IMR-90 (cell line): ENCODE data around the gene TMEM259. TPM values are rescaled to one million over a fixed set of nuclear protein-coding genes. Genes with fewer than 3 reads are reported as not detected.
A peak's percentile ranks its signal among the peaks of the same experiment; 100 is the strongest.

Experiments used
- ATAC-seq: fragments of 200-7000 bp; cut with Tn5 transposase; 2 replicates; pipeline ENCODE4 v1.9.1; 2020; ENCODE audit warnings: low read depth, mild to moderate bottlenecking, moderate library complexity
- BruUV-seq: library from RNA; stranded (reverse); fragments of 400-500 nt; replicated peaks from 2 replicates; lab custom pipeline; 2021; lab: Mats Ljungman, UMichigan
- CTCF ChIA-PET: fragments of 300-600 bp; formaldehyde crosslinking; extraction: SDS; loops from one replicate; lab custom pipeline; 2021; ENCODE audit warnings: antibody characterized with exemption; lab: Yijun Ruan, JAX
- POLR2A ChIA-PET: fragments of 300-600 bp; sonication (Branson Sonifier 250); formaldehyde crosslinking; loops from one replicate; lab custom pipeline; 2022; ENCODE audit warnings: antibody characterized with exemption; ENCODE audit not compliant: unreplicated experiment; lab: Charles Lee
- DNase-seq: peaks from one replicate; pipeline ENCODE4 v3.0.0; 2013
- H2AFZ ChIP-seq: replicated peaks from 2 replicates; pipeline ENCODE3; 2013; ENCODE audit warnings: low read length, mild to moderate bottlenecking; ENCODE audit not compliant: poor library complexity
- H2AK5ac ChIP-seq: 2 replicates; pipeline ENCODE4 v1.6.1; 2013; ENCODE audit warnings: low read depth, low read length, inconsistent platforms
- H2AK9ac ChIP-seq: replicated peaks from 2 replicates; pipeline ENCODE3; 2013; ENCODE audit warnings: mild to moderate bottlenecking, low read depth, low read length, moderate library complexity; ENCODE audit not compliant: poor library complexity
- H2BK120ac ChIP-seq: 2 replicates; pipeline ENCODE4 v1.6.1; 2013; ENCODE audit warnings: low read depth, low read length, inconsistent platforms
- H2BK15ac ChIP-seq: 3 replicates; pipeline ENCODE4 v1.6.1; 2013; ENCODE audit warnings: low read depth, low read length, inconsistent platforms
- H2BK20ac ChIP-seq: 2 replicates; pipeline ENCODE4 v1.6.1; 2013; ENCODE audit warnings: low read depth, mild to moderate bottlenecking, inconsistent platforms, low read length, moderate library complexity
- H2BK5ac ChIP-seq: 2 replicates; pipeline ENCODE4 v1.6.1; 2013; ENCODE audit warnings: mild to moderate bottlenecking, low read depth, low read length, inconsistent platforms; ENCODE audit not compliant: poor library complexity, severe bottlenecking
- H3K14ac ChIP-seq: replicated peaks from 2 replicates; pipeline ENCODE4 v1.6.1; 2013; ENCODE audit warnings: low read depth, low read length, inconsistent platforms
- H3K18ac ChIP-seq: 2 replicates; pipeline ENCODE4 v1.6.1; 2013; ENCODE audit warnings: low read depth, low read length, control low read depth
- H3K23ac ChIP-seq: 2 replicates; pipeline ENCODE4 v1.6.1; 2013; ENCODE audit warnings: low read depth, low read length, inconsistent platforms
- H3K27ac ChIP-seq: 2 replicates; pipeline ENCODE4 v1.5.1; 2013; ENCODE audit warnings: mild to moderate bottlenecking, control low read depth, low read length; ENCODE audit not compliant: insufficient read depth
- H3K27me3 ChIP-seq: 2 replicates; pipeline ENCODE4 v1.6.1; 2013; ENCODE audit warnings: low read length; ENCODE audit not compliant: control insufficient read depth, insufficient read depth
- H3K36me3 ChIP-seq: 2 replicates; pipeline ENCODE4 v1.6.1; 2013; ENCODE audit warnings: low read length, mixed read lengths; ENCODE audit not compliant: control insufficient read depth, insufficient read depth
- H3K4ac ChIP-seq: 2 replicates; pipeline ENCODE4 v1.6.1; 2013; ENCODE audit warnings: low read depth, low read length, inconsistent platforms
- H3K4me1 ChIP-seq: 2 replicates; pipeline ENCODE4 v1.6.1; 2013; ENCODE audit warnings: low read length, mixed read lengths; ENCODE audit not compliant: control insufficient read depth, insufficient read depth
- H3K4me2 ChIP-seq: 2 replicates; pipeline ENCODE4 v1.6.1; 2013; ENCODE audit warnings: low read depth, mild to moderate bottlenecking, control low read depth, low read length, moderate library complexity
- H3K4me3 ChIP-seq: 2 replicates; pipeline ENCODE4 v1.5.1; 2013; ENCODE audit warnings: low read depth, mild to moderate bottlenecking, control low read depth, low read length, moderate library complexity; ENCODE audit not compliant: insufficient read depth
- H3K56ac ChIP-seq: 2 replicates; pipeline ENCODE4 v1.6.1; 2013; ENCODE audit warnings: low read length, inconsistent platforms; ENCODE audit not compliant: insufficient read depth; ENCODE audit errors: extremely low read depth
- H3K79me1 ChIP-seq, 2 experiments: 2 replicates each; pipeline ENCODE4 v1.6.1; 2013; ENCODE audit warnings: low read length in 2 of 2, inconsistent platforms in 1 of 2, low read depth in 1 of 2
- H3K9ac ChIP-seq: 2 replicates; pipeline ENCODE4 v1.6.1; 2013; ENCODE audit warnings: low read depth, low read length, control low read depth
- H3K9me1 ChIP-seq: 2 replicates; pipeline ENCODE4 v1.6.1; 2013; ENCODE audit warnings: low read length, inconsistent platforms; ENCODE audit not compliant: insufficient read depth
- H3K9me3 ChIP-seq: 2 replicates; pipeline ENCODE4 v1.6.1; 2013; ENCODE audit warnings: low read length; ENCODE audit not compliant: control insufficient read depth, insufficient read depth
- H4K20me1 ChIP-seq: 2 replicates; pipeline ENCODE4 v1.6.1; 2013; ENCODE audit warnings: low read length, inconsistent platforms; ENCODE audit not compliant: insufficient read depth
- H4K5ac ChIP-seq: 2 replicates; pipeline ENCODE4 v1.6.1; 2013; ENCODE audit warnings: mild to moderate bottlenecking, low read depth, low read length, control low read depth
- H4K8ac ChIP-seq, 2 experiments: 2 replicates each; pipeline ENCODE4 v1.6.1; 2013; ENCODE audit warnings: low read depth in 2 of 2, low read length in 2 of 2, control low read depth in 1 of 2, inconsistent platforms in 1 of 2
- H4K91ac ChIP-seq: 2 replicates; pipeline ENCODE4 v1.6.1; 2013; ENCODE audit warnings: low read depth, low read length, inconsistent platforms; ENCODE audit not compliant: insufficient read depth
- CTCF ChIP-seq: conservative IDR thresholded peaks from 2 replicates; pipeline ENCODE4 v1.5.1; 2012; ENCODE audit warnings: mild to moderate bottlenecking, low read depth, low read length, improper control_type of control experiment
- ELK1 ChIP-seq: fragments of 150-350 bp; IDR thresholded peaks from 2 replicates; pipeline ENCODE4 v1.6.1; 2016; ENCODE audit warnings: low read depth, mild to moderate bottlenecking, low read length, moderate library complexity, borderline replicate concordance
- FOS ChIP-seq: fragments of 150-350 bp; IDR thresholded peaks from 2 replicates; pipeline ENCODE4 v1.6.1; 2016; ENCODE audit warnings: low read depth, low read length
- MAFK ChIP-seq: IDR thresholded peaks from 2 replicates; pipeline ENCODE4 v1.6.1; 2012; ENCODE audit warnings: low read depth, low read length, improper control_type of control experiment
- MAZ ChIP-seq: IDR thresholded peaks from 2 replicates; pipeline ENCODE4 v1.6.1; 2012; ENCODE audit warnings: low read depth, mild to moderate bottlenecking, low read length, improper control_type of control experiment, moderate library complexity, borderline replicate concordance
- MXI1 ChIP-seq: IDR thresholded peaks from 2 replicates; pipeline ENCODE4 v1.6.1; 2012; ENCODE audit warnings: low read depth, mild to moderate bottlenecking, low read length, moderate library complexity, borderline replicate concordance
- NFE2L2 ChIP-seq: fragments of 150-350 bp; IDR thresholded peaks from 2 replicates; pipeline ENCODE4 v1.6.1; 2016; ENCODE audit warnings: low read depth, mild to moderate bottlenecking, low read length
- SMC3 ChIP-seq: fragments of 150-350 bp; IDR thresholded peaks from 2 replicates; pipeline ENCODE4 v1.6.1; 2016; ENCODE audit warnings: low read depth, mild to moderate bottlenecking, antibody characterized with exemption, low read length, moderate library complexity
- USF2 ChIP-seq: fragments of 150-350 bp; IDR thresholded peaks from 2 replicates; pipeline ENCODE4 v1.6.1; 2017; ENCODE audit warnings: mild to moderate bottlenecking, antibody characterized with exemption, low read length, low read depth
- WGBS, 2 experiments: methylation state at CpG; one replicate each; pipeline versions ENCODE4 v1.1.5 to v1.1.7; 2013; ENCODE audit warnings: missing lambda C conversion rate in 2 of 2; ENCODE audit not compliant: insufficient read length in 1 of 2; ENCODE audit errors: extremely low coverage in 2 of 2; 5-methylcytosine and 5-hydroxymethylcytosine counted together
- dilution Hi-C: fragments of 300-500 bp; cut with HindIII; formaldehyde crosslinking; loops from one replicate; pipeline ENCODE4 v1.14.3; 2018; ENCODE audit warnings: low sequenced_read_pairs; ENCODE audit not compliant: unreplicated experiment
- in situ Hi-C: fragments of 300-500 bp; cut with MboI; formaldehyde crosslinking; loops from 3 replicates; pipeline ENCODE4 v1.14.3; 2019; ENCODE audit warnings: low sequenced_read_pairs, inconsistent platforms, mixed read lengths
- intact Hi-C: fragments of 100-400 bp; cut with micrococcal nuclease; formaldehyde crosslinking; loops from 2 replicates; pipeline ENCODE4 v1.10.0; 2022
- polyA plus RNA-seq, 3 experiments: library from polyadenylated mRNA; depleted of rRNA; stranded (reverse); fragments of >200 nt; gene quantifications; 2 replicates each; pipeline ENCODE4 v1.2.3, GENCODE V29; 2012; ENCODE audit warnings: low replicate concordance in 1 of 3
- total RNA-seq: library from RNA; depleted of rRNA; stranded (reverse); fragments of >200 nt; gene quantifications from 2 replicates; pipeline ENCODE4 v1.2.3, GENCODE V29; 2012

TMEM259 gene
- total and polyA plus RNA-seq, 2 of the 4 experiments (the other 2 are of a cell fraction) = 22.6 to 153 TPM

GRCh38 chr19:992670-993055 is 28.3 kb downstream of the TMEM259 start:
- no peak for DNase-seq
- TF ChIP-seq ELK1 (no peak), USF2 (no peak), NFE2L2 (no peak), MXI1 (no peak), FOS (no peak), SMC3 (no peak), MAZ (no peak), CTCF (no peak), MAFK (no peak)

More at GRCh38 chr19:992670-993055, 28.3 kb downstream of the TMEM259 start:
- H3K4ac ChIP-seq = no peak overlapping the region
- H2BK5ac ChIP-seq = no peak overlapping the region
- no peak overlapping the region for H3K27ac ChIP-seq
- H4K91ac ChIP-seq = no peak overlapping the region
- H4K5ac ChIP-seq = no peak overlapping the region
- in situ Hi-C loops = no loop called here
- no peak overlapping the region for H2BK120ac ChIP-seq
- no peak overlapping the region for H3K4me3 ChIP-seq
- dilution Hi-C loops = no loop called here
- peak overlapping the region; percentile 55 for H2AK9ac ChIP-seq
- H3K36me3 ChIP-seq = peaks cover 42% of the 10 kb centered on the region
- H2BK15ac ChIP-seq = no peak overlapping the region
- H3K9ac ChIP-seq = no peak overlapping the region
- ATAC-seq = no peak
- H3K4me1 ChIP-seq = peaks cover 5% of the 10 kb centered on the region
- intact Hi-C loops = no loop called here
- H4K20me1 ChIP-seq = no peaks in the 10 kb centered on the region; the same call in 1 of the 2 replicates
- no peaks in the 10 kb centered on the region for H3K9me1 ChIP-seq
- 100% methylated on average over 1 of the region's 13 CpGs; no CpG with 5 or more reads in 1 of the 2 experiments for WGBS, 2 experiments
- no peak overlapping the region for H3K23ac ChIP-seq
- H2AK5ac ChIP-seq = no peak overlapping the region
- no peak overlapping the region for H3K14ac ChIP-seq
- ChIA-PET POLR2A (no interaction called here), CTCF (no interaction called here)
- H2BK20ac ChIP-seq = no peak overlapping the region
- H3K56ac ChIP-seq = no peak overlapping the region
- H3K27me3 ChIP-seq = peaks cover 19% of the 10 kb centered on the region
- H4K8ac ChIP-seq = no peak overlapping the region
- BruUV-seq = no TSS peak
- no peaks in the 10 kb centered on the region; a peak in 1 of 4 replicates for H3K79me1 ChIP-seq
- no peaks in the 10 kb centered on the region for H3K9me3 ChIP-seq
- no peak overlapping the region for H3K4me2 ChIP-seq
- H3K18ac ChIP-seq = no peak overlapping the region
- no peak overlapping the region for H2AFZ ChIP-seq
